K562 (cell line): Measurements from ENCODE around the gene CIAO2A. TPM values are rescaled to one million over a fixed set of nuclear protein-coding genes. Genes with fewer than 3 reads are reported as not detected.

Source experiments
- GATAD2B ChIP-seq: fragments of 450-650 bp; IDR thresholded peaks from 2 replicates; pipeline ENCODE4 v1.6.1; 2017; ENCODE audit warnings: mild to moderate bottlenecking, borderline replicate concordance
- NFIC ChIP-seq: fragments of 450-650 bp; IDR thresholded peaks from 2 replicates; pipeline ENCODE4 v1.6.1; 2017; ENCODE audit warnings: mild to moderate bottlenecking, inconsistent platforms
- TEAD4 ChIP-seq, 2 experiments: sonication (generic) in 1 of 2; formaldehyde crosslinking in 1 of 2; IDR thresholded peaks; 2 replicates each; pipeline versions ENCODE4 v1.6.1 to v1.8.0; 2012 to 2022; ENCODE audit warnings: borderline replicate concordance in 1 of 2, inconsistent platforms in 1 of 2, low read length in 1 of 2, mild to moderate bottlenecking in 1 of 2, missing genetic modification reagents in 1 of 2
- polyA plus RNA-seq, 8 experiments: library from polyadenylated mRNA; depleted of rRNA in 4 of 8; stranded (reverse) in 5 of 8; unstranded in 3 of 8; fragments of >200 nt; fragmentation: Nextera tagmentation in 2 of 8; fragmentation: Illumina TruSeq in 1 of 8; extraction: Ambion mirVana in 2 of 8; extraction: Trizol in 1 of 8; gene quantifications; 2 replicates each; pipeline versions ENCODE4 v1.2.1 to v1.2.3, GENCODE V29; 2011 to 2014; ENCODE audit warnings: inconsistent platforms in 1 of 8, missing spikeins in 1 of 8
- total RNA-seq, 7 experiments: library from RNA; depleted of rRNA in 6 of 7; stranded (reverse); fragments of >200 nt in 6 of 7; fragmentation: Illumina TruSeq in 2 of 7; extraction: Trizol in 2 of 7; gene quantifications; 2 replicates each; pipeline versions ENCODE4 v1.2.1 to v1.2.3, GENCODE V29; 2011 to 2021; ENCODE audit warnings: low replicate concordance in 1 of 7
- TF ChIP-seq, protein P1 (sequence below): sonication (generic); formaldehyde crosslinking; IDR thresholded peaks from 2 replicates; pipeline ENCODE4 v1.8.1; 2023; ENCODE audit warnings: mild to moderate bottlenecking, missing genetic modification reagents, moderate library complexity
- TF ChIP-seq, protein P2 (sequence below): fragments of 250-450 bp; sonication (Bioruptor Pico); IDR thresholded peaks from 2 replicates; pipeline ENCODE4 v1.4.0; 2020; ENCODE audit warnings: mild to moderate bottlenecking, moderate library complexity, borderline replicate concordance
- TF ChIP-seq, protein P3 (sequence below): sonication (generic); formaldehyde crosslinking; IDR thresholded peaks from 2 replicates; pipeline ENCODE4 v1.8.0; 2023; ENCODE audit warnings: mild to moderate bottlenecking, missing genetic modification reagents
- TF ChIP-seq, protein P4 (sequence below): sonication (generic); formaldehyde crosslinking; IDR thresholded peaks from 2 replicates; pipeline ENCODE4 v1.4.0; 2020; ENCODE audit warnings: mild to moderate bottlenecking, missing genetic modification reagents
- TF ChIP-seq, protein P5 (sequence below): sonication (generic); formaldehyde crosslinking; IDR thresholded peaks from 2 replicates; pipeline ENCODE4 v1.8.0; 2022; ENCODE audit warnings: mild to moderate bottlenecking, low read depth, missing genetic modification reagents

CIAO2A gene
- total and polyA plus RNA-seq, 9 of the 15 experiments (the other 6 are each of a cell fraction or from before 2014, with no cell fraction given) = 161 to 429 (median 313) TPM

DNA sequence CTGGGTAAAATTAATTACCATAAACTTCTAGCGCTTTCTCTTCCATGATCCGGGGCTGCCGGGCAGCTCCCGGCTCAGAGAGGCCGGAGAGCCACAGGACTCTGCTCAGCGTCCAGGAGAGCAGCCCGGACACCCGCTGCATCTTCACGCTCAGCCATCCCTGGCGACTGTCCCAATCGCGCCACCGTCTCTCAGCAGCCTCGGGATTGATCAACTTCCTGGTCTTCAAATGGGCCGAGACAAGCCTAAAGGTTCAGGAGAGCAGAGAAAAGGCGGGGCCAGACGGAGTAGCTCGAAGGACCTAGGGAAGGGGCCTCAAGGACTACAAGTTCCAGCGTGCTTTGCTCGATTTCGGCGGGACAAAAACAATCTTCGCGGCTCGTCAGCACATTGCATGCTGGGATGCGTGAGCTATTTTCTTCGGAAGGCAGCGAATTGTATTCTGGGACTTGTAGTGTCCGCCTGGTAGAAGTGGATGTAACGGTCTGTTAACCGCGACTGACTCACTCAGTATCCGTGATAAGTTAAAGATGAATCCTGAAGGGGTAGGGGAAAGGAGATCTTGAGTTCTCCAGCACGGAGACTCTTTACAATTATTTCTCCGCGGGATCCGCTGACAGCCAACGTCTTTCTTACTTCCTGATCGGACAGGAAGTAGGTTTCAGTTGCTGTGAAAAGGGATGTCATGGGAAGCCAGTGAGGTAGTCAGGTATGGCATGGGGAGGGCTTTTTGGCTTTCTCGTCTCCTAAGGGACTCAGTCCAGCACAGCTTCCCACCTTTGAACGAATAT, at the start of gene CIAO2A (continued):
- TF ChIP-seq, protein P1, sequence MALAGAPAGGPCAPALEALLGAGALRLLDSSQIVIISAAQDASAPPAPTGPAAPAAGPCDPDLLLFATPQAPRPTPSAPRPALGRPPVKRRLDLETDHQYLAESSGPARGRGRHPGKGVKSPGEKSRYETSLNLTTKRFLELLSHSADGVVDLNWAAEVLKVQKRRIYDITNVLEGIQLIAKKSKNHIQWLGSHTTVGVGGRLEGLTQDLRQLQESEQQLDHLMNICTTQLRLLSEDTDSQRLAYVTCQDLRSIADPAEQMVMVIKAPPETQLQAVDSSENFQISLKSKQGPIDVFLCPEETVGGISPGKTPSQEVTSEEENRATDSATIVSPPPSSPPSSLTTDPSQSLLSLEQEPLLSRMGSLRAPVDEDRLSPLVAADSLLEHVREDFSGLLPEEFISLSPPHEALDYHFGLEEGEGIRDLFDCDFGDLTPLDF (CRISPR knock-in tag) = peak; percentile 92
- TF ChIP-seq, protein P2, sequence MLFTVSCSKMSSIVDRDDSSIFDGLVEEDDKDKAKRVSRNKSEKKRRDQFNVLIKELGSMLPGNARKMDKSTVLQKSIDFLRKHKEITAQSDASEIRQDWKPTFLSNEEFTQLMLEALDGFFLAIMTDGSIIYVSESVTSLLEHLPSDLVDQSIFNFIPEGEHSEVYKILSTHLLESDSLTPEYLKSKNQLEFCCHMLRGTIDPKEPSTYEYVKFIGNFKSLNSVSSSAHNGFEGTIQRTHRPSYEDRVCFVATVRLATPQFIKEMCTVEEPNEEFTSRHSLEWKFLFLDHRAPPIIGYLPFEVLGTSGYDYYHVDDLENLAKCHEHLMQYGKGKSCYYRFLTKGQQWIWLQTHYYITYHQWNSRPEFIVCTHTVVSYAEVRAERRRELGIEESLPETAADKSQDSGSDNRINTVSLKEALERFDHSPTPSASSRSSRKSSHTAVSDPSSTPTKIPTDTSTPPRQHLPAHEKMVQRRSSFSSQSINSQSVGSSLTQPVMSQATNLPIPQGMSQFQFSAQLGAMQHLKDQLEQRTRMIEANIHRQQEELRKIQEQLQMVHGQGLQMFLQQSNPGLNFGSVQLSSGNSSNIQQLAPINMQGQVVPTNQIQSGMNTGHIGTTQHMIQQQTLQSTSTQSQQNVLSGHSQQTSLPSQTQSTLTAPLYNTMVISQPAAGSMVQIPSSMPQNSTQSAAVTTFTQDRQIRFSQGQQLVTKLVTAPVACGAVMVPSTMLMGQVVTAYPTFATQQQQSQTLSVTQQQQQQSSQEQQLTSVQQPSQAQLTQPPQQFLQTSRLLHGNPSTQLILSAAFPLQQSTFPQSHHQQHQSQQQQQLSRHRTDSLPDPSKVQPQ = no peak
- TF ChIP-seq GATAD2B (0 out of 2 replicates have a peak, but pooled peaks have one; percentile 47), NFIC (peak; percentile 68), TEAD4 (IDR thresholded peaks at IDR 0.05; ENCODE audit: low read length) (no peak), TEAD4 (CRISPR knock-in tag; IDR thresholded peaks at IDR 0.05; ENCODE audit: borderline replicate concordance) (no peak)
- TF ChIP-seq, protein P3, sequence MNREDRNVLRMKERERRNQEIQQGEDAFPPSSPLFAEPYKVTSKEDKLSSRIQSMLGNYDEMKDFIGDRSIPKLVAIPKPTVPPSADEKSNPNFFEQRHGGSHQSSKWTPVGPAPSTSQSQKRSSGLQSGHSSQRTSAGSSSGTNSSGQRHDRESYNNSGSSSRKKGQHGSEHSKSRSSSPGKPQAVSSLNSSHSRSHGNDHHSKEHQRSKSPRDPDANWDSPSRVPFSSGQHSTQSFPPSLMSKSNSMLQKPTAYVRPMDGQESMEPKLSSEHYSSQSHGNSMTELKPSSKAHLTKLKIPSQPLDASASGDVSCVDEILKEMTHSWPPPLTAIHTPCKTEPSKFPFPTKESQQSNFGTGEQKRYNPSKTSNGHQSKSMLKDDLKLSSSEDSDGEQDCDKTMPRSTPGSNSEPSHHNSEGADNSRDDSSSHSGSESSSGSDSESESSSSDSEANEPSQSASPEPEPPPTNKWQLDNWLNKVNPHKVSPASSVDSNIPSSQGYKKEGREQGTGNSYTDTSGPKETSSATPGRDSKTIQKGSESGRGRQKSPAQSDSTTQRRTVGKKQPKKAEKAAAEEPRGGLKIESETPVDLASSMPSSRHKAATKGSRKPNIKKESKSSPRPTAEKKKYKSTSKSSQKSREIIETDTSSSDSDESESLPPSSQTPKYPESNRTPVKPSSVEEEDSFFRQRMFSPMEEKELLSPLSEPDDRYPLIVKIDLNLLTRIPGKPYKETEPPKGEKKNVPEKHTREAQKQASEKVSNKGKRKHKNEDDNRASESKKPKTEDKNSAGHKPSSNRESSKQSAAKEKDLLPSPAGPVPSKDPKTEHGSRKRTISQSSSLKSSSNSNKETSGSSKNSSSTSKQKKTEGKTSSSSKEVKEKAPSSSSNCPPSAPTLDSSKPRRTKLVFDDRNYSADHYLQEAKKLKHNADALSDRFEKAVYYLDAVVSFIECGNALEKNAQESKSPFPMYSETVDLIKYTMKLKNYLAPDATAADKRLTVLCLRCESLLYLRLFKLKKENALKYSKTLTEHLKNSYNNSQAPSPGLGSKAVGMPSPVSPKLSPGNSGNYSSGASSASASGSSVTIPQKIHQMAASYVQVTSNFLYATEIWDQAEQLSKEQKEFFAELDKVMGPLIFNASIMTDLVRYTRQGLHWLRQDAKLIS (CRISPR knock-in tag) = peak; percentile 52; the same call in 1 of the 2 replicates
- TF ChIP-seq, protein P4, sequence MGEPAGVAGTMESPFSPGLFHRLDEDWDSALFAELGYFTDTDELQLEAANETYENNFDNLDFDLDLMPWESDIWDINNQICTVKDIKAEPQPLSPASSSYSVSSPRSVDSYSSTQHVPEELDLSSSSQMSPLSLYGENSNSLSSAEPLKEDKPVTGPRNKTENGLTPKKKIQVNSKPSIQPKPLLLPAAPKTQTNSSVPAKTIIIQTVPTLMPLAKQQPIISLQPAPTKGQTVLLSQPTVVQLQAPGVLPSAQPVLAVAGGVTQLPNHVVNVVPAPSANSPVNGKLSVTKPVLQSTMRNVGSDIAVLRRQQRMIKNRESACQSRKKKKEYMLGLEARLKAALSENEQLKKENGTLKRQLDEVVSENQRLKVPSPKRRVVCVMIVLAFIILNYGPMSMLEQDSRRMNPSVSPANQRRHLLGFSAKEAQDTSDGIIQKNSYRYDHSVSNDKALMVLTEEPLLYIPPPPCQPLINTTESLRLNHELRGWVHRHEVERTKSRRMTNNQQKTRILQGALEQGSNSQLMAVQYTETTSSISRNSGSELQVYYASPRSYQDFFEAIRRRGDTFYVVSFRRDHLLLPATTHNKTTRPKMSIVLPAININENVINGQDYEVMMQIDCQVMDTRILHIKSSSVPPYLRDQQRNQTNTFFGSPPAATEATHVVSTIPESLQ = no peak
- TF ChIP-seq, protein P5, sequence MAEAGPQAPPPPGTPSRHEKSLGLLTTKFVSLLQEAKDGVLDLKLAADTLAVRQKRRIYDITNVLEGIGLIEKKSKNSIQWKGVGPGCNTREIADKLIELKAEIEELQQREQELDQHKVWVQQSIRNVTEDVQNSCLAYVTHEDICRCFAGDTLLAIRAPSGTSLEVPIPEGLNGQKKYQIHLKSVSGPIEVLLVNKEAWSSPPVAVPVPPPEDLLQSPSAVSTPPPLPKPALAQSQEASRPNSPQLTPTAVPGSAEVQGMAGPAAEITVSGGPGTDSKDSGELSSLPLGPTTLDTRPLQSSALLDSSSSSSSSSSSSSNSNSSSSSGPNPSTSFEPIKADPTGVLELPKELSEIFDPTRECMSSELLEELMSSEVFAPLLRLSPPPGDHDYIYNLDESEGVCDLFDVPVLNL (CRISPR knock-in tag) = peak; percentile 73; the same call in 1 of the 2 replicates
